GM12864 (cell line): ENCODE measurements around the gene GSG1.

Source experiments
- DNase-seq: peaks from one replicate; pipeline ENCODE4 v3.0.0-alpha.2; 2011; ENCODE audit warnings: low read depth
- H3K4me3 ChIP-seq: 2 replicates; pipeline ENCODE4 v1.5.1; 2011; ENCODE audit warnings: mild to moderate bottlenecking, low read depth, low read length, control low read depth
- CTCF ChIP-seq: IDR thresholded peaks from 2 replicates; pipeline ENCODE4 v1.5.1; 2011; ENCODE audit warnings: low read depth, mild to moderate bottlenecking, moderate library complexity, low read length, control low read depth, inconsistent platforms; ENCODE audit errors: missing control alignments

Gene GSG1

GRCh38 chr12:13095266-13095995, 8.0 kb downstream of the GSG1 start:
- no peak for TF ChIP-seq CTCF
- H3K4me3 ChIP-seq: no peak overlapping the region
- DNase-seq: no peak

- DNase-seq: peak; percentile 41
- TF ChIP-seq CTCF: no peak
- H3K4me3 ChIP-seq: no peak overlapping the region
These were observed 9.1 kb downstream of the GSG1 start for GRCh38 chr12:13094367-13094766.

DNA sequence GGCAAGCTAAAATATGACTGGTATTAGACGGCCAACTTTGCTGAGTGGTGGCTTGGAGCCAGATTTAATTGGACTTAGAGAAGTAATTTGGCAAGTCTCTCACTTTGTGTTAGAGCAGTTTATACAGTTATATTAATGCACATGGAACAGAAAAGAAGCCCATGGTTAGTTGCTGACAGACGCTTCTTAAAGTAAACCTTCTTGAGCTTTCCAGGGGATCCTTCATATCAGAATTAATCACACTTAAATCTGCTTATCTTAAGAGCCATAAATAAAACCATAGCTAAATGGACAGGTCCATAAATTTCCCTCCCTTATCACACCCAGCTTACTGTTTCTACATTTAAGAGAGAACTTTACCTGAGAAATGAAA, 9.6 kb downstream of the GSG1 start:
- DNase-seq: no peak
- H3K4me3 ChIP-seq: no peak overlapping the region
- no peak for TF ChIP-seq CTCF

GRCh38 chr12:13093191-13093847, 10.1 kb downstream of the GSG1 start:
- no peak for DNase-seq
- no peak for TF ChIP-seq CTCF
- no peak overlapping the region for H3K4me3 ChIP-seq

DNA sequence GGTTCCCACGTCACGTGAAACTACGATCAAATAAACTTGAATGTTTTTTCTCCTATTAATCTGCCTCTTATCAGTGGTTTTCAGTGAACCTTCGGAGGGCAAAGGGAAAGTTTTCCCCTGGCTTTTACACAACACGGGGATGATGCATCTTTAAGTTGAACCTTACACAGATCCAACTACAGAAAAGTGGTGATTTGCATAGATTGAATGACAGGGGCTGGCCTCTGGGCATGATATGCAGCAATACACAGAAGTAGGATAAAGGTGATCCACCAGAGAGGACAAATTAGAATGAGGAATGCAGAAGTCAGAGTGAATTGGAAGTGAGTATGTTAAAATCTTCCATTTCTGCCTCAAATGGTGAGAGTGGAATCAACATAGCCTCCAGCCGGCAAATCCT, 11.6 kb downstream of the GSG1 start:
- TF ChIP-seq CTCF: no peak
- no peak for DNase-seq
- H3K4me3 ChIP-seq: no peak overlapping the region

GRCh38 chr12:13090054-13090453, 13.4 kb downstream of the GSG1 start:
- DNase-seq: no peak
- no peak overlapping the region for H3K4me3 ChIP-seq
- TF ChIP-seq CTCF: no peak

GRCh38 chr12:13088496-13088895, 15.0 kb downstream of the GSG1 start:
- DNase-seq: no peak
- TF ChIP-seq CTCF: no peak
- H3K4me3 ChIP-seq: no peak overlapping the region
